ENCODE data around the gene ERRFI1.
"Not testable (repeated sequence)": the region's sequence is repeated elsewhere in the genome, so short reads cannot be mapped to it uniquely, and the experiment has no call there.

- not testable (repeated sequence) for TF ChIP-seq CTCF, EZH2, EZH2phosphoT487 (IDR thresholded peaks at IDR 0.05)
Measured at GRCh38 chr1:7963841-7964240, 62.3 kb downstream of the ERRFI1 start.
